ENCODE measurements around the gene PLXND1. TPM values are rescaled to one million over a fixed set of nuclear protein-coding genes. Genes with fewer than 3 reads are reported as not detected.
"Not testable (repeated sequence)": the region's sequence is repeated elsewhere in the genome, so short reads cannot be mapped to it uniquely, and the experiment has no call there.

The PLXND1 gene
- polyA plus RNA-seq, 1 donor from 2014 or later, result 0.05 TPM

DNA sequence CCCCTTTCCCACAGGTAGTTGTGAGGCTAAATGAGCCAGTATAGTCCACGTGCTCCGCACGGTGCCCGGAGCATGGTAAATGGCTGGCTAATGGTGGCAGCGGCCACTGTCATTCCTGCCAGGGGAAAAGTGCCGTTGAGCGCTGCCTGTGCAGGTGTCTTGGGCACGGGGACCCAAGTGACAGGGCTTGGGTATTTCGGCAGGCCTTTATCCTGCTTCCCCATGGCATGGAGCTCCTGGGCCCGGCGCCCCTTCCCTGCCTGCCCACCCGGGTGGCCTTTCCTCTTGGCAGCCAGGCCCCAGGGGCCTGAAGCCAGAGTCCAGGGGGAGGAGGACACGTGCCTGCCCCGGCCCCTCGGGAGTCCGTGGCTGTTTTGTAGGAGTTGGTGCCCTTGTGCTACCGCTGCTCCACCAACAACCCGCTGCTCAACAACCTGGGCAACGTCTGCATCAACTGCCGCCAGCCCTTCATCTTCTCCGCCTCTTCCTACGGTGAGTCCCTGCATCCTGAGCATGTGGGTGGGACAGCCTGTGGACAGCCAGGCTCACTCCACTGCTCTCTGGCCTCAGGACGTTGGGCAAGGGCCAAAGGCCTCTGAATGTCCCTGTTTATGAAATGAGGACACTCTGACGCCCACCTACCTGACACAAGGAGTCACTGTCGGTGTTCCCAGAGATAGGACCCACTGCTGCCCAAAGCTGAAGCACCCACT, 91.2 kb downstream of the PLXND1 start:
- H2AFZ ChIP-seq (ENCODE audit: low read depth, low read length); H3K9me3 ChIP-seq (ENCODE audit: low read length); H3K36me3 ChIP-seq (ENCODE audit: insufficient read depth, low read length); H3K4me2 ChIP-seq (ENCODE audit: low read length); H3K27ac ChIP-seq (ENCODE audit: low read length); H4K20me1 ChIP-seq (ENCODE audit: insufficient read depth); H3K9ac ChIP-seq (ENCODE audit: low read length); H3K9me2 ChIP-seq (ENCODE audit: insufficient read depth, low read length); H3K27me3 ChIP-seq (ENCODE audit: insufficient read depth, low read depth, low read length); H3K4me3 ChIP-seq (ENCODE audit: low read length); H3F3A ChIP-seq (ENCODE audit: insufficient read depth, low read length, poor library complexity, severe bottlenecking); H3K79me2 ChIP-seq (replicated peaks; ENCODE audit: insufficient read depth, low read length): not testable (repeated sequence)

GRCh38 chr3:129514563-129514962, 91.9 kb downstream of the PLXND1 start:
- H3K4me3 ChIP-seq (ENCODE audit: low read length), result no peak overlapping the region
- H2AFZ ChIP-seq (ENCODE audit: low read depth, low read length), result no peak overlapping the region
- no peaks in the 10 kb centered on the region for H3K9me3 ChIP-seq (ENCODE audit: low read length)
- H3K27ac ChIP-seq (ENCODE audit: low read length), result no peak overlapping the region
- no peaks in the 10 kb centered on the region for H3K79me2 ChIP-seq (replicated peaks; ENCODE audit: insufficient read depth, low read length)
- H3K9ac ChIP-seq (ENCODE audit: low read length), result no peak overlapping the region
- no peak overlapping the region for H3K4me2 ChIP-seq (ENCODE audit: low read length)
- no peaks in the 10 kb centered on the region for H3K27me3 ChIP-seq (ENCODE audit: insufficient read depth, low read depth, low read length)
- no peaks in the 10 kb centered on the region for H3F3A ChIP-seq (ENCODE audit: insufficient read depth, low read length, poor library complexity, severe bottlenecking)
- no peaks in the 10 kb centered on the region for H4K20me1 ChIP-seq (ENCODE audit: insufficient read depth)
- no peaks in the 10 kb centered on the region for H3K36me3 ChIP-seq (ENCODE audit: insufficient read depth, low read length)
- TF ChIP-seq POLR2AphosphoS5 (IDR thresholded peaks at IDR 0.05) (no peak), EZH2 (IDR thresholded peaks at IDR 0.05; ENCODE audit: borderline replicate concordance, insufficient read depth, low read length, poor library complexity, severe bottlenecking) (no peak), SMC3 (conservative IDR thresholded peaks at IDR 0.05; ENCODE audit: poor library complexity) (no peak), TAF1 (IDR thresholded peaks at IDR 0.05; ENCODE audit: low read depth) (no peak), EP300 (conservative IDR thresholded peaks at IDR 0.05; ENCODE audit: poor library complexity, severe bottlenecking) (no peak), MXI1 (conservative IDR thresholded peaks at IDR 0.05; ENCODE audit: poor library complexity, severe bottlenecking) (no peak), RAD21 (conservative IDR thresholded peaks at IDR 0.05) (no peak)
- TF ChIP-seq, protein P1, sequence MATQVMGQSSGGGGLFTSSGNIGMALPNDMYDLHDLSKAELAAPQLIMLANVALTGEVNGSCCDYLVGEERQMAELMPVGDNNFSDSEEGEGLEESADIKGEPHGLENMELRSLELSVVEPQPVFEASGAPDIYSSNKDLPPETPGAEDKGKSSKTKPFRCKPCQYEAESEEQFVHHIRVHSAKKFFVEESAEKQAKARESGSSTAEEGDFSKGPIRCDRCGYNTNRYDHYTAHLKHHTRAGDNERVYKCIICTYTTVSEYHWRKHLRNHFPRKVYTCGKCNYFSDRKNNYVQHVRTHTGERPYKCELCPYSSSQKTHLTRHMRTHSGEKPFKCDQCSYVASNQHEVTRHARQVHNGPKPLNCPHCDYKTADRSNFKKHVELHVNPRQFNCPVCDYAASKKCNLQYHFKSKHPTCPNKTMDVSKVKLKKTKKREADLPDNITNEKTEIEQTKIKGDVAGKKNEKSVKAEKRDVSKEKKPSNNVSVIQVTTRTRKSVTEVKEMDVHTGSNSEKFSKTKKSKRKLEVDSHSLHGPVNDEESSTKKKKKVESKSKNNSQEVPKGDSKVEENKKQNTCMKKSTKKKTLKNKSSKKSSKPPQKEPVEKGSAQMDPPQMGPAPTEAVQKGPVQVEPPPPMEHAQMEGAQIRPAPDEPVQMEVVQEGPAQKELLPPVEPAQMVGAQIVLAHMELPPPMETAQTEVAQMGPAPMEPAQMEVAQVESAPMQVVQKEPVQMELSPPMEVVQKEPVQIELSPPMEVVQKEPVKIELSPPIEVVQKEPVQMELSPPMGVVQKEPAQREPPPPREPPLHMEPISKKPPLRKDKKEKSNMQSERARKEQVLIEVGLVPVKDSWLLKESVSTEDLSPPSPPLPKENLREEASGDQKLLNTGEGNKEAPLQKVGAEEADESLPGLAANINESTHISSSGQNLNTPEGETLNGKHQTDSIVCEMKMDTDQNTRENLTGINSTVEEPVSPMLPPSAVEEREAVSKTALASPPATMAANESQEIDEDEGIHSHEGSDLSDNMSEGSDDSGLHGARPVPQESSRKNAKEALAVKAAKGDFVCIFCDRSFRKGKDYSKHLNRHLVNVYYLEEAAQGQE (IDR thresholded peaks at IDR 0.05; ENCODE audit: borderline replicate concordance), result no peak
- TF ChIP-seq, protein P2, sequence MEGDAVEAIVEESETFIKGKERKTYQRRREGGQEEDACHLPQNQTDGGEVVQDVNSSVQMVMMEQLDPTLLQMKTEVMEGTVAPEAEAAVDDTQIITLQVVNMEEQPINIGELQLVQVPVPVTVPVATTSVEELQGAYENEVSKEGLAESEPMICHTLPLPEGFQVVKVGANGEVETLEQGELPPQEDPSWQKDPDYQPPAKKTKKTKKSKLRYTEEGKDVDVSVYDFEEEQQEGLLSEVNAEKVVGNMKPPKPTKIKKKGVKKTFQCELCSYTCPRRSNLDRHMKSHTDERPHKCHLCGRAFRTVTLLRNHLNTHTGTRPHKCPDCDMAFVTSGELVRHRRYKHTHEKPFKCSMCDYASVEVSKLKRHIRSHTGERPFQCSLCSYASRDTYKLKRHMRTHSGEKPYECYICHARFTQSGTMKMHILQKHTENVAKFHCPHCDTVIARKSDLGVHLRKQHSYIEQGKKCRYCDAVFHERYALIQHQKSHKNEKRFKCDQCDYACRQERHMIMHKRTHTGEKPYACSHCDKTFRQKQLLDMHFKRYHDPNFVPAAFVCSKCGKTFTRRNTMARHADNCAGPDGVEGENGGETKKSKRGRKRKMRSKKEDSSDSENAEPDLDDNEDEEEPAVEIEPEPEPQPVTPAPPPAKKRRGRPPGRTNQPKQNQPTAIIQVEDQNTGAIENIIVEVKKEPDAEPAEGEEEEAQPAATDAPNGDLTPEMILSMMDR (IDR thresholded peaks at IDR 0.05; ENCODE audit: poor library complexity, severe bottlenecking), result no peak
- H3K9me2 ChIP-seq (ENCODE audit: insufficient read depth, low read length), result no peaks in the 10 kb centered on the region
